ENCODE results near the gene TRAF7.
A peak's percentile ranks its signal among the peaks of the same experiment; 100 is the strongest.

- peak; percentile 53 to 67 (median 55) for TF ChIP-seq CTCF (IDR thresholded peaks at IDR 0.05)
- TF ChIP-seq POLR2A (IDR thresholded peaks at IDR 0.05), result no peak
Observed at GRCh38 chr16:2194852-2195321, 39.3 kb downstream of the TRAF7 start.
